HCT116 (cell line): ENCODE measurements around the gene CCNA2. TPM values are rescaled to one million over a fixed set of nuclear protein-coding genes. Genes with fewer than 3 reads are reported as not detected.

Source experiments
- ATAC-seq: fragments of 200-7000 bp; cut with Tn5 transposase; 2 replicates; pipeline ENCODE4 v1.9.1; 2020; ENCODE audit warnings: mild to moderate bottlenecking, moderate library complexity
- BruUV-seq: library from RNA; stranded (reverse); fragments of 400-500 nt; replicated peaks from 2 replicates; lab custom pipeline; 2021; lab: Mats Ljungman, UMichigan
- CTCF ChIA-PET: fragments of 300-600 bp; sonication (Branson Sonifier 250); formaldehyde crosslinking; loops from one replicate; lab custom pipeline; 2021; ENCODE audit warnings: antibody characterized with exemption; lab: Charles Lee
- POLR2A ChIA-PET: fragments of 300-600, 350-600 bp; sonication (Branson Sonifier 250); formaldehyde crosslinking; loops from one replicate; lab custom pipeline; 2021; ENCODE audit warnings: antibody characterized with exemption; lab: Charles Lee
- RAD21 ChIA-PET, 2 experiments: fragments of 300-600 bp; sonication (Branson Sonifier 250); formaldehyde crosslinking; loops; one replicate each; lab custom pipeline; 2023; ENCODE audit warnings: low total read pairs in 2 of 2; ENCODE audit not compliant: uncharacterized antibody in 2 of 2, unreplicated experiment in 2 of 2, low non-redundant PET in 1 of 2; lab: Charles Lee
- DNase-seq: peaks from one replicate; pipeline ENCODE4 v3.0.0-alpha.2; 2010; ENCODE audit warnings: low read depth, low spot score
- H2AFZ ChIP-seq: fragments of 200-600 bp; shearing (Covaris generic), sonication (generic); 2 replicates; pipeline ENCODE4 v1.6.1; 2017; ENCODE audit warnings: low read depth, mixed run types, mixed read lengths, antibody characterized with exemption, low read length; ENCODE audit not compliant: poor library complexity, severe bottlenecking
- H3K27ac ChIP-seq: 2 replicates; pipeline ENCODE4 v1.5.1; 2012; ENCODE audit warnings: low read depth, low read length
- H3K27me3 ChIP-seq: fragments of 200-600 bp; sonication (generic); 2 replicates; pipeline ENCODE4 v1.6.1; 2016; ENCODE audit warnings: mixed run types, low read length, mixed read lengths; ENCODE audit not compliant: insufficient read depth
- H3K36me3 ChIP-seq, 2 experiments: fragments of 200-500 bp in 1 of 2; fragments of 200-600 bp in 1 of 2; sonication (Bioruptor generic) in 1 of 2; sonication (generic) in 1 of 2; 2 replicates each; pipeline versions ENCODE4 v1.5.1 to v1.6.1; 2014 to 2016; ENCODE audit warnings: low read length in 2 of 2, inconsistent platforms in 1 of 2, mixed read lengths in 1 of 2, mixed run types in 1 of 2; ENCODE audit not compliant: insufficient read depth in 2 of 2, control insufficient read depth in 1 of 2
- H3K4me1 ChIP-seq, 2 experiments: fragments of 200-600 bp in 1 of 2; sonication (generic) in 1 of 2; 2 replicates each; pipeline versions ENCODE4 v1.5.1 to v1.6.1; 2012 to 2017; ENCODE audit warnings: low read length in 2 of 2, inconsistent platforms in 1 of 2, mild to moderate bottlenecking in 1 of 2, mixed read lengths in 1 of 2, mixed run types in 1 of 2, moderate library complexity in 1 of 2; ENCODE audit not compliant: insufficient read depth in 2 of 2, control insufficient read depth in 1 of 2
- H3K4me2 ChIP-seq: fragments of 200-600 bp; sonication (generic); 2 replicates; pipeline ENCODE4 v1.6.1; 2017; ENCODE audit warnings: mixed run types, low read length, mixed read lengths
- H3K4me3 ChIP-seq, 2 experiments: fragments of 200-600 bp in 1 of 2; sonication (generic) in 1 of 2; replicated peaks in 1 of 2; 2 replicates each; pipeline ENCODE4 v1.5.1; 2011 to 2016; ENCODE audit warnings: low read length in 2 of 2, control low read depth in 1 of 2, low read depth in 1 of 2, mild to moderate bottlenecking in 1 of 2, mixed read lengths in 1 of 2, mixed run types in 1 of 2
- H3K79me2 ChIP-seq: fragments of 200-600 bp; sonication (generic); 2 replicates; pipeline ENCODE4 v1.6.1; 2017; ENCODE audit warnings: mild to moderate bottlenecking, mixed run types, low read length, moderate library complexity, mixed read lengths; ENCODE audit not compliant: insufficient read depth
- H3K9ac ChIP-seq: fragments of 200-600 bp; sonication (generic); 2 replicates; pipeline ENCODE4 v1.6.1; 2016; ENCODE audit warnings: low read length, mixed read lengths
- H3K9me2 ChIP-seq: fragments of 200-600 bp; sonication (generic), shearing (Covaris generic); 2 replicates; pipeline ENCODE4 v1.6.1; 2017; ENCODE audit warnings: mixed run types, mild to moderate bottlenecking, moderate library complexity; ENCODE audit not compliant: insufficient read depth
- H3K9me3 ChIP-seq, 2 experiments: fragments of 200-500 bp in 1 of 2; fragments of 200-600 bp in 1 of 2; sonication (Bioruptor generic) in 1 of 2; sonication (generic) in 1 of 2; 2 replicates each; pipeline ENCODE4 v1.6.1; 2014 to 2017; ENCODE audit warnings: low read length in 2 of 2, mixed read lengths in 2 of 2, inconsistent platforms in 1 of 2, low read depth in 1 of 2, mild to moderate bottlenecking in 1 of 2, mixed run types in 1 of 2, moderate library complexity in 1 of 2; ENCODE audit not compliant: control insufficient read depth in 1 of 2, insufficient read depth in 1 of 2
- H4K20me1 ChIP-seq: fragments of 200-600 bp; sonication (generic), shearing (Covaris generic); 2 replicates; pipeline ENCODE4 v1.6.1; 2017; ENCODE audit warnings: mixed run types, mild to moderate bottlenecking, moderate library complexity; ENCODE audit not compliant: insufficient read depth
- CTCF ChIP-seq, 3 experiments: fragments of 200-600 bp in 1 of 3; sonication (generic) in 1 of 3; IDR thresholded peaks in 2 of 3; conservative IDR thresholded peaks in 1 of 3; 2 replicates each; pipeline ENCODE4 v1.5.1; 2012 to 2017; ENCODE audit warnings: low read depth in 2 of 3, low read length in 2 of 3, antibody characterized with exemption in 1 of 3, borderline replicate concordance in 1 of 3, control low read depth in 1 of 3, mild to moderate bottlenecking in 1 of 3, mixed read lengths in 1 of 3, mixed run types in 1 of 3, moderate library complexity in 1 of 3; ENCODE audit not compliant: insufficient read depth in 1 of 3
- ELF1 ChIP-seq: IDR thresholded peaks from 2 replicates; pipeline ENCODE4 v1.6.1; 2012; ENCODE audit warnings: low read depth, borderline replicate concordance
- EZH2phosphoT487 ChIP-seq: fragments of 200-600 bp; IDR thresholded peaks from 2 replicates; pipeline ENCODE4 v1.6.1; 2018; ENCODE audit warnings: antibody characterized with exemption, borderline replicate concordance
- FOSL1 ChIP-seq: IDR thresholded peaks from 2 replicates; pipeline ENCODE4 v1.6.1; 2012; ENCODE audit warnings: low read depth
- JUND ChIP-seq: IDR thresholded peaks from 2 replicates; pipeline ENCODE4 v1.6.1; 2012
- POLR2AphosphoS5 ChIP-seq: IDR thresholded peaks from 2 replicates; pipeline ENCODE4 v1.6.1; 2011; ENCODE audit warnings: mild to moderate bottlenecking, low read depth, low read length, moderate library complexity
- YY1 ChIP-seq: IDR thresholded peaks from 2 replicates; pipeline ENCODE4 v1.6.1; 2011; ENCODE audit warnings: low read length, low read depth, moderate library complexity, mild to moderate bottlenecking; ENCODE audit not compliant: insufficient replicate concordance; ENCODE audit errors: extremely low read depth
- intact Hi-C: fragments of 100-400 bp; cut with micrococcal nuclease; formaldehyde crosslinking; loops from 2 replicates; pipeline ENCODE4 v1.10.0; 2022
- total RNA-seq: library from RNA; stranded (reverse); gene quantifications from one replicate; pipeline ENCODE4 v1.2.1, GENCODE V29; 2021; ENCODE audit not compliant: unreplicated experiment

The CCNA2 gene
- total RNA-seq, 1 experiment from 2014 or later = 75.4 TPM

- Histone ChIP-seq H3K4me1 (peaks cover 0 to 13% of the 10 kb centered on the region in 2 experiments; a peak in 2 of 4 replicates), H3K4me2 (peak overlapping the region; percentile 88), H3K4me3 (peak overlapping the region; percentile 94 to 98)
- CTCF ChIA-PET = no interaction called here
- TF ChIP-seq EZH2phosphoT487 = no peak
- TF ChIP-seq YY1 = peak; percentile 79
- TF ChIP-seq CTCF (IDR thresholded peaks at IDR 0.05 in 2 of 3, conservative IDR thresholded peaks at IDR 0.05 in 1 of 3; ENCODE audit: borderline replicate concordance in 1 of 3, insufficient read depth in 1 of 3, low read depth in 2 of 3, low read length in 2 of 3) = 0 out of 6 replicates have a peak, but pooled peaks of 2 of the 3 experiments have one; percentile 2 to 25
- no peak for TF ChIP-seq ELF1
- no peak for TF ChIP-seq FOSL1
- TF ChIP-seq POLR2AphosphoS5 = peak; percentile 44; the same call in 1 of the 2 replicates
- TF ChIP-seq JUND = no peak
- TF ChIP-seq, all 23 proteins: peak for 3
- peak overlapping the region; percentile 98 for H3K9ac ChIP-seq
- intact Hi-C loops = no loop called here
- TSS peak; percentile 55 for BruUV-seq
- RAD21 ChIA-PET = no interaction called here
- POLR2A ChIA-PET = no interaction called here
- DNase-seq (no peak), ATAC-seq (peak; percentile 57)
- H3K27ac ChIP-seq = peak overlapping the region; percentile 79
- H3K27me3 ChIP-seq = no peaks in the 10 kb centered on the region
- H3K36me3 ChIP-seq = peaks cover 30 to 32% of the 10 kb centered on the region in 2 experiments
- peaks cover 10% of the 10 kb centered on the region; the same call in 1 of the 2 replicates for H4K20me1 ChIP-seq
- no peak overlapping the region for H2AFZ ChIP-seq
- H3K9me2 ChIP-seq = no peaks in the 10 kb centered on the region
- peaks cover 56% of the 10 kb centered on the region for H3K79me2 ChIP-seq
- H3K9me3 ChIP-seq = no peaks in the 10 kb centered on the region
Measured at GRCh38 chr4:121822796-121823504, 733 bp downstream of the CCNA2 start.
